H9 (cell line): ENCODE data around the gene LPP. TPM values are rescaled to one million over a fixed set of nuclear protein-coding genes. Genes with fewer than 3 reads are reported as not detected.
A peak's percentile ranks its signal among the peaks of the same experiment; 100 is the strongest.

Experiments
- DNase-seq: peaks from one replicate; pipeline ENCODE4 v3.0.0-alpha.2; 2017
- H2AFZ ChIP-seq: one replicate; pipeline ENCODE4 v1.6.1; 2013; ENCODE audit warnings: mild to moderate bottlenecking, low read length, control low read depth, moderate library complexity
- H2AK5ac ChIP-seq: 2 replicates; pipeline ENCODE4 v1.6.1; 2013; ENCODE audit warnings: low read length, control low read depth, mixed read lengths; ENCODE audit not compliant: insufficient read length
- H2BK120ac ChIP-seq: one replicate; pipeline ENCODE4 v1.6.1; 2013; ENCODE audit warnings: low read depth, mild to moderate bottlenecking, low read length, control low read depth, inconsistent platforms; ENCODE audit not compliant: poor library complexity, severe bottlenecking
- H2BK12ac ChIP-seq: 2 replicates; pipeline ENCODE4 v1.6.1; 2013; ENCODE audit warnings: low read length, control low read depth, mixed read lengths, low read depth; ENCODE audit not compliant: insufficient read length
- H2BK15ac ChIP-seq: 2 replicates; pipeline ENCODE4 v1.6.1; 2013; ENCODE audit warnings: low read depth, low read length, control low read depth
- H2BK20ac ChIP-seq: one replicate; pipeline ENCODE4 v1.6.1; 2013; ENCODE audit warnings: low read depth, mild to moderate bottlenecking, low read length, control low read depth, inconsistent platforms; ENCODE audit not compliant: poor library complexity, severe bottlenecking
- H2BK5ac ChIP-seq: 2 replicates; pipeline ENCODE4 v1.6.1; 2013; ENCODE audit warnings: low read length, control low read depth, mixed read lengths; ENCODE audit not compliant: insufficient read length
- H3K14ac ChIP-seq: 2 replicates; pipeline ENCODE4 v1.6.1; 2013; ENCODE audit warnings: low read length, control low read depth; ENCODE audit not compliant: insufficient read depth
- H3K18ac ChIP-seq: 2 replicates; pipeline ENCODE4 v1.6.1; 2013; ENCODE audit warnings: low read depth, mild to moderate bottlenecking, mixed read lengths, low read length, control low read depth; ENCODE audit not compliant: insufficient read length
- H3K23ac ChIP-seq: 2 replicates; pipeline ENCODE4 v1.6.1; 2013; ENCODE audit warnings: low read length, control low read depth, mixed read lengths, low read depth; ENCODE audit not compliant: insufficient read length
- H3K23me2 ChIP-seq: 2 replicates; pipeline ENCODE4 v1.6.1; 2013; ENCODE audit warnings: low read depth, mild to moderate bottlenecking, mixed read lengths, low read length, control low read depth; ENCODE audit not compliant: insufficient read length, poor library complexity, severe bottlenecking
- H3K27ac ChIP-seq: 2 replicates; pipeline ENCODE4 v1.5.1; 2013; ENCODE audit warnings: low read length, control low read depth, mixed read lengths, low read depth; ENCODE audit not compliant: insufficient read length
- H3K27me3 ChIP-seq: 2 replicates; pipeline ENCODE4 v1.6.1; 2013; ENCODE audit warnings: low read length, control low read depth, inconsistent platforms; ENCODE audit not compliant: insufficient read depth
- H3K4ac ChIP-seq: 2 replicates; pipeline ENCODE4 v1.6.1; 2013; ENCODE audit warnings: low read depth, mild to moderate bottlenecking, control low read depth, inconsistent platforms, low read length, moderate library complexity
- H3K4me1 ChIP-seq: 2 replicates; pipeline ENCODE4 v1.6.1; 2013; ENCODE audit warnings: low read length, control low read depth, inconsistent platforms; ENCODE audit not compliant: insufficient read depth
- H3K4me2 ChIP-seq: 2 replicates; pipeline ENCODE4 v1.6.1; 2013; ENCODE audit warnings: low read length, control low read depth, mixed read lengths; ENCODE audit not compliant: insufficient read length, insufficient read depth
- H3K56ac ChIP-seq: 2 replicates; pipeline ENCODE4 v1.6.1; 2013; ENCODE audit warnings: low read depth, mild to moderate bottlenecking, mixed read lengths, low read length, control low read depth; ENCODE audit not compliant: insufficient read length
- H3K79me1 ChIP-seq: 2 replicates; pipeline ENCODE4 v1.6.1; 2013; ENCODE audit warnings: low read depth, mild to moderate bottlenecking, moderate library complexity, low read length, control low read depth, inconsistent platforms; ENCODE audit not compliant: insufficient read depth, poor library complexity, severe bottlenecking
- H3K79me2 ChIP-seq: 2 replicates; pipeline ENCODE4 v1.6.1; 2013; ENCODE audit warnings: low read length, control low read depth, inconsistent platforms; ENCODE audit not compliant: insufficient read depth
- H3K9ac ChIP-seq: 2 replicates; pipeline ENCODE4 v1.6.1; 2013; ENCODE audit warnings: low read length, control low read depth, mixed read lengths; ENCODE audit not compliant: insufficient read length; ENCODE audit errors: extremely low read depth
- H3K9me3 ChIP-seq: one replicate; pipeline ENCODE4 v1.6.1; 2013; ENCODE audit warnings: low read depth, low read length, inconsistent platforms; ENCODE audit not compliant: control insufficient read depth
- H3T11ph ChIP-seq: one replicate; pipeline ENCODE4 v1.6.1; 2013; ENCODE audit warnings: mild to moderate bottlenecking, low read length, control low read depth, inconsistent platforms
- H4K20me1 ChIP-seq: one replicate; pipeline ENCODE4 v1.6.1; 2013; ENCODE audit not compliant: control insufficient read depth, insufficient read length, insufficient read depth
- H4K5ac ChIP-seq: 2 replicates; pipeline ENCODE4 v1.6.1; 2013; ENCODE audit warnings: low read depth, mild to moderate bottlenecking, mixed read lengths, low read length, control low read depth; ENCODE audit not compliant: insufficient read length
- H4K8ac ChIP-seq: replicated peaks from 2 replicates; pipeline ENCODE4 v1.6.1; 2013; ENCODE audit warnings: low read length, control low read depth, mixed read lengths, low read depth; ENCODE audit not compliant: insufficient read length
- H4K91ac ChIP-seq: 2 replicates; pipeline ENCODE4 v1.6.1; 2013; ENCODE audit warnings: low read depth, mild to moderate bottlenecking, moderate library complexity, mixed read lengths, low read length, control low read depth; ENCODE audit not compliant: insufficient read length
- H3K27ac Mint-ChIP-seq, 3 experiments: 2 replicates in 2 of 3; 3 replicates in 1 of 3; pipeline ENCODE4 v1.8.0; 2020 to 2021; ENCODE audit warnings: mixed read lengths in 3 of 3, mild to moderate bottlenecking in 1 of 3, moderate library complexity in 1 of 3
- H3K27me3 Mint-ChIP-seq: 2 replicates; pipeline ENCODE4 v1.8.0; 2021; ENCODE audit warnings: low read depth, mild to moderate bottlenecking, moderate library complexity, mixed read lengths
- H3K36me3 Mint-ChIP-seq, 3 experiments: 2 replicates in 2 of 3; 3 replicates in 1 of 3; pipeline ENCODE4 v1.8.0; 2020 to 2021; ENCODE audit warnings: low read depth in 3 of 3, mixed read lengths in 3 of 3; ENCODE audit not compliant: insufficient read depth in 1 of 3
- H3K4me1 Mint-ChIP-seq, 2 experiments: 2 replicates each; pipeline ENCODE4 v1.8.0; 2020; ENCODE audit warnings: mixed read lengths in 2 of 2
- H3K4me3 Mint-ChIP-seq, 2 experiments: 2 replicates in 1 of 2; 3 replicates in 1 of 2; pipeline ENCODE4 v1.8.0; 2020 to 2021; ENCODE audit warnings: mild to moderate bottlenecking in 2 of 2, mixed read lengths in 2 of 2, moderate library complexity in 1 of 2
- H3K9me3 Mint-ChIP-seq, 2 experiments: 2 replicates in 1 of 2; 3 replicates in 1 of 2; pipeline ENCODE4 v1.8.0; 2020; ENCODE audit warnings: mild to moderate bottlenecking in 2 of 2, mixed read lengths in 2 of 2, moderate library complexity in 1 of 2
- WGBS: extraction: QIAGEN DNeasy Blood & Tissue Kit; methylation state at CpG from one replicate; pipeline ENCODE4 v1.1.7; 2013; ENCODE audit warnings: missing lambda C conversion rate, low lambda C conversion rate, mixed read lengths; ENCODE audit not compliant: insufficient read length; ENCODE audit errors: extremely low coverage; 5-methylcytosine and 5-hydroxymethylcytosine counted together
- total RNA-seq: library from RNA; stranded (reverse); gene quantifications from 2 replicates; pipeline ENCODE4 v1.2.1, GENCODE V29; 2021
- TF ChIP-seq, protein P1 (sequence below): fragments of 200-600 bp; sonication (generic); conservative IDR thresholded peaks from 3 replicates; pipeline ENCODE4 v1.8.0; 2021; ENCODE audit warnings: antibody characterized with exemption, mild to moderate bottlenecking

Gene LPP
- total RNA-seq, 1 experiment from 2014 or later = 64.6 TPM

DNA sequence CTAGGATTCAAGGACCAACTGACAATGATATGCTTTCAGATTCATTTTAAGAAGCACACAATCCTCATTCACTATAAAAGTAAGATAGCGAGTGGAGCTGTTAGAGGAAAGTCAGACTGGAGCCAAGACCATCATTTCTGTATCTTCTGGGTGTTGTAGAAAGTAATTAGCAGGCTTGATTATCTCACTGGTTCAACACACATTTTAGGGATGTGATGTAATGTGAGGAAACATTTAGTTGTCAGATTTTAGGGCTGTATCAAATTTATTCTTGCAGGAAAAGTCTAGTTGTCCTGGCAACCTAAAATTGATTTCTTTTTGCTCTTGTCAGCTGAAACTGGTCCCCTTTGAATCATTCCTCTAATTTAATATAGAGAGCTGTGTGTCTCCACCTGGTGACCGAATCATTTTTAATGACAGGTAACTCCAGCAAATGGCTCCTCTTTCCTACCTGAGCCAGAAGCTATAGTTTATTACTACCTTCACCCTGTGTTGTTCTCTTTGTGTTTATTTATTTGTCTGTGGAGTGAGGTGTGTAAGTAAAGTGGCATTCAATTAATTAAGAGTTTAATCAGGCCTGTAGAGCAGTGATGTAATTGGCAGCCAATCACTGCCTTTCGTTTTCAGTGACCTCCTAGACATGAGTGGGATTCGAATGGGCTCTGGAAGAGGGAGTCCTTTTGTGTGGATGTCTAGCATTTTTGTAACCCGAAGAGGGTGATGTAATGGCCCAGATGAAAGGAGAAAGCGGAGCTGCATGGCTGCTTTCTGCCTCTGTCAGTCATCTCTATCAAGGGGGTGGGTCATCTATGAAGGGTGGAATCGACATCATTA lies 125.8 kb downstream of the LPP start:
- H3K79me1 ChIP-seq = no peaks in the 10 kb centered on the region
- no peak overlapping the region for H2AK5ac ChIP-seq
- no peak overlapping the region for H3K18ac ChIP-seq
- H3K9ac ChIP-seq = no peak overlapping the region
- H3K4me2 ChIP-seq = no peak overlapping the region
- no peaks in the 10 kb centered on the region for H4K20me1 ChIP-seq
- no peak overlapping the region for H2BK12ac ChIP-seq
- H2BK120ac ChIP-seq = no peak overlapping the region
- WGBS = no CpG with 5 or more reads among the region's 7 CpGs
- Mint-ChIP-seq H3K36me3 (0 out of 7 replicates have a peak, but pooled peaks cover 0 to 3% (median 0%) of the 10 kb centered on the region in 3 experiments), H3K4me1 (peaks cover 23 to 29% of the 10 kb centered on the region in 2 experiments), H3K27me3 (no peaks in the 10 kb centered on the region), H3K4me3 (no peak overlapping the region), H3K27ac (peak overlapping the region in 1 of 3 experiments; percentile 12; a peak in 1 of 7 replicates), H3K9me3 (no peaks in the 10 kb centered on the region)
- H2BK5ac ChIP-seq = no peak overlapping the region
- TF ChIP-seq, protein P1, sequence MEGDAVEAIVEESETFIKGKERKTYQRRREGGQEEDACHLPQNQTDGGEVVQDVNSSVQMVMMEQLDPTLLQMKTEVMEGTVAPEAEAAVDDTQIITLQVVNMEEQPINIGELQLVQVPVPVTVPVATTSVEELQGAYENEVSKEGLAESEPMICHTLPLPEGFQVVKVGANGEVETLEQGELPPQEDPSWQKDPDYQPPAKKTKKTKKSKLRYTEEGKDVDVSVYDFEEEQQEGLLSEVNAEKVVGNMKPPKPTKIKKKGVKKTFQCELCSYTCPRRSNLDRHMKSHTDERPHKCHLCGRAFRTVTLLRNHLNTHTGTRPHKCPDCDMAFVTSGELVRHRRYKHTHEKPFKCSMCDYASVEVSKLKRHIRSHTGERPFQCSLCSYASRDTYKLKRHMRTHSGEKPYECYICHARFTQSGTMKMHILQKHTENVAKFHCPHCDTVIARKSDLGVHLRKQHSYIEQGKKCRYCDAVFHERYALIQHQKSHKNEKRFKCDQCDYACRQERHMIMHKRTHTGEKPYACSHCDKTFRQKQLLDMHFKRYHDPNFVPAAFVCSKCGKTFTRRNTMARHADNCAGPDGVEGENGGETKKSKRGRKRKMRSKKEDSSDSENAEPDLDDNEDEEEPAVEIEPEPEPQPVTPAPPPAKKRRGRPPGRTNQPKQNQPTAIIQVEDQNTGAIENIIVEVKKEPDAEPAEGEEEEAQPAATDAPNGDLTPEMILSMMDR = no peak
- H4K91ac ChIP-seq = no peak overlapping the region
- H2AFZ ChIP-seq = no peak overlapping the region
- no peak overlapping the region for H2BK20ac ChIP-seq
- no peak overlapping the region for H3K27ac ChIP-seq
- no peak overlapping the region for H3K14ac ChIP-seq
- H3K56ac ChIP-seq = no peak overlapping the region
- H3K4ac ChIP-seq = no peak overlapping the region
- H2BK15ac ChIP-seq = no peak overlapping the region
- no peak overlapping the region for H4K8ac ChIP-seq
- no peaks in the 10 kb centered on the region for H3K9me3 ChIP-seq
- DNase-seq = no peak
- no peaks in the 10 kb centered on the region for H3K27me3 ChIP-seq
- no peak overlapping the region for H3K23ac ChIP-seq
- H3T11ph ChIP-seq = no peak overlapping the region
- H4K5ac ChIP-seq = no peak overlapping the region
- H3K4me1 ChIP-seq = peaks cover 3% of the 10 kb centered on the region; the same call in 1 of the 2 replicates
- no peaks in the 10 kb centered on the region for H3K23me2 ChIP-seq
- H3K79me2 ChIP-seq = no peaks in the 10 kb centered on the region; the same call in 1 of the 2 replicates
